Fibroblast of pulmonary artery (primary cell): Measurements from ENCODE around the gene LIX1.

ENCODE experiments used
- DNase-seq: peaks from one replicate; pipeline ENCODE4 v3.0.0-alpha.2; 2010; ENCODE audit warnings: low read depth
- H3K4me3 ChIP-seq: replicated peaks from 2 replicates; pipeline ENCODE4 v1.5.1; 2011; ENCODE audit warnings: low read depth, mild to moderate bottlenecking, control low read depth, low read length, moderate library complexity
- CTCF ChIP-seq: IDR thresholded peaks from 2 replicates; pipeline ENCODE4 v1.5.1; 2011; ENCODE audit warnings: mild to moderate bottlenecking, control low read depth, low read length, inconsistent platforms; ENCODE audit errors: missing control alignments

LIX1 gene

GRCh38 chr5:97094579-97095317 lies 47.7 kb downstream of the LIX1 start:
- TF ChIP-seq CTCF: no peak
- no peak overlapping the region for H3K4me3 ChIP-seq
- no peak for DNase-seq

GRCh38 chr5:97093193-97093592 lies 49.2 kb downstream of the LIX1 start:
- DNase-seq: no peak
- TF ChIP-seq CTCF: no peak
- no peak overlapping the region for H3K4me3 ChIP-seq

GRCh38 chr5:97090944-97091343 lies 51.5 kb downstream of the LIX1 start:
- no peak overlapping the region for H3K4me3 ChIP-seq
- no peak for TF ChIP-seq CTCF
- no peak for DNase-seq

- DNase-seq: no peak
- TF ChIP-seq CTCF: no peak
- H3K4me3 ChIP-seq: no peak overlapping the region
These were observed 53.1 kb downstream of the LIX1 start for GRCh38 chr5:97089149-97089801.

- no peak for DNase-seq
- TF ChIP-seq CTCF: no peak
- H3K4me3 ChIP-seq: no peak overlapping the region
These were observed 53.6 kb downstream of the LIX1 start for GRCh38 chr5:97088774-97089148.

GRCh38 chr5:97087138-97087537 lies 55.3 kb downstream of the LIX1 start:
- TF ChIP-seq CTCF: no peak
- DNase-seq: no peak
- no peak overlapping the region for H3K4me3 ChIP-seq
